K562 (cell line): ENCODE results near the gene TMEM126B. TPM values are rescaled to one million over a fixed set of nuclear protein-coding genes. Genes with fewer than 3 reads are reported as not detected.

ENCODE experiments used
- ATAC-seq: fragments of 200-7000 bp; cut with Tn5 transposase; 3 replicates; pipeline ENCODE4 v1.9.1; 2020; ENCODE audit warnings: moderate library complexity
- BruUV-seq: library from RNA; stranded (reverse); fragments of 400-500 nt; replicated peaks from 2 replicates; lab custom pipeline; 2021; lab: Mats Ljungman, UMichigan
- CTCF ChIA-PET: fragments of 300-600 bp; formaldehyde crosslinking; extraction: SDS; loops from one replicate; lab custom pipeline; 2021; ENCODE audit warnings: low intra/inter-chr PET ratio; lab: Yijun Ruan, JAX
- POLR2A ChIA-PET: fragments of 300-600, 350-650 bp; sonication (Branson Sonifier 250); formaldehyde crosslinking; extraction: SDS; loops from one replicate; lab custom pipeline; 2021; ENCODE audit warnings: antibody characterized with exemption, inconsistent platforms; lab: Yijun Ruan, JAX
- DNase-seq, 4 experiments: peaks; one replicate each; pipeline versions ENCODE4 v3.0.0 to v3.0.0-alpha.2; 2011 to 2018; ENCODE audit warnings: low spot score in 3 of 4, mixed read lengths in 3 of 4; ENCODE audit errors: extremely low read depth in 1 of 4
- FAIRE-seq: peaks from 2 replicates; lab custom pipeline; 2011; peaks lifted over from hg19 to GRCh38; lab: Jason Lieb, UNC
- H2AFZ ChIP-seq: 2 replicates; pipeline ENCODE4 v1.6.0; 2011; ENCODE audit warnings: low read depth, low read length, control low read depth, inconsistent platforms
- H3K27ac ChIP-seq: fragments of 200-600 bp; 3 replicates; pipeline ENCODE4 v1.8.0; 2011; ENCODE audit warnings: low read depth, mild to moderate bottlenecking, control low read depth, inconsistent platforms, low read length, moderate library complexity, mixed read lengths; ENCODE audit errors: extremely low read depth
- H3K27me3 ChIP-seq, 2 experiments: fragments of 300-600 bp in 1 of 2; 2 replicates in 1 of 2; 3 replicates in 1 of 2; pipeline versions ENCODE4 v1.6.0 to v1.8.0; 2011; ENCODE audit warnings: inconsistent platforms in 2 of 2, low read length in 2 of 2, mild to moderate bottlenecking in 1 of 2, mixed read lengths in 1 of 2, moderate library complexity in 1 of 2; ENCODE audit not compliant: control insufficient read depth in 2 of 2, insufficient read depth in 2 of 2
- H3K36me3 ChIP-seq: fragments of 300-600 bp; 3 replicates; pipeline ENCODE4 v1.8.0; 2011; ENCODE audit warnings: mild to moderate bottlenecking, low read length, inconsistent platforms; ENCODE audit not compliant: control insufficient read depth, insufficient read depth
- H3K4me1 ChIP-seq, 2 experiments: fragments of 200-600 bp in 1 of 2; replicated peaks in 1 of 2; 2 replicates in 1 of 2; 3 replicates in 1 of 2; pipeline versions ENCODE4 v1.5.1 to v1.8.0; 2011; ENCODE audit warnings: inconsistent platforms in 2 of 2, low read length in 2 of 2, mild to moderate bottlenecking in 1 of 2, mixed read lengths in 1 of 2, moderate library complexity in 1 of 2; ENCODE audit not compliant: control insufficient read depth in 2 of 2, insufficient read depth in 2 of 2
- H3K4me2 ChIP-seq: 2 replicates; pipeline ENCODE4 v1.6.1; 2011; ENCODE audit warnings: low read length, control low read depth, inconsistent platforms, mixed read lengths; ENCODE audit not compliant: insufficient read depth
- H3K4me3 ChIP-seq: fragments of 200-600 bp; sonication (generic), shearing (Covaris generic); 2 replicates; pipeline ENCODE4 v1.5.1; 2016; ENCODE audit warnings: control low read depth, inconsistent platforms
- H3K79me2 ChIP-seq: fragments of 200-600 bp; 3 replicates; pipeline ENCODE4 v1.8.0; 2011; ENCODE audit warnings: low read length, inconsistent platforms; ENCODE audit not compliant: control insufficient read depth, insufficient read depth
- H3K9ac ChIP-seq, 2 experiments: 2 replicates each; pipeline versions ENCODE4 v1.6.0 to v1.6.1; 2011; ENCODE audit warnings: low read depth in 2 of 2, low read length in 2 of 2, control low read depth in 1 of 2, inconsistent platforms in 1 of 2, mild to moderate bottlenecking in 1 of 2, mixed read lengths in 1 of 2; ENCODE audit not compliant: insufficient read depth in 1 of 2
- H3K9me1 ChIP-seq: one replicate; pipeline ENCODE4 v1.6.0; 2011; ENCODE audit warnings: inconsistent platforms, mild to moderate bottlenecking, low read length, moderate library complexity; ENCODE audit not compliant: control insufficient read depth, insufficient read depth
- H3K9me3 ChIP-seq: replicated peaks from 2 replicates; pipeline ENCODE4 v1.5.1; 2011; ENCODE audit warnings: low read depth, low read length, inconsistent platforms; ENCODE audit not compliant: control insufficient read depth, insufficient read depth
- H4K20me1 ChIP-seq: replicated peaks from 2 replicates; pipeline ENCODE4 v1.6.1; 2011; ENCODE audit warnings: low read length, inconsistent platforms, mixed read lengths; ENCODE audit not compliant: control insufficient read depth, insufficient read depth
- BACH1 ChIP-seq: fragments of 200-800 bp; sonication (Bioruptor generic); IDR thresholded peaks from 2 replicates; pipeline ENCODE4 v1.6.1; 2016; ENCODE audit warnings: missing genetic modification characterization, missing compliant biosample characterization
- CEBPB ChIP-seq: fragments of 450-650 bp; IDR thresholded peaks from 2 replicates; pipeline ENCODE4 v1.6.1; 2016; ENCODE audit warnings: missing genetic modification characterization, missing compliant biosample characterization
- CEBPG ChIP-seq, 3 experiments: fragments of 200-800 bp in 1 of 3; sonication (Bioruptor generic) in 1 of 3; sonication (generic) in 1 of 3; formaldehyde crosslinking in 1 of 3; IDR thresholded peaks in 2 of 3; conservative IDR thresholded peaks in 1 of 3; 2 replicates each; pipeline versions ENCODE4 v1.6.1 to v1.8.0; 2016 to 2022; ENCODE audit warnings: missing compliant biosample characterization in 2 of 3, missing genetic modification characterization in 2 of 3, mild to moderate bottlenecking in 1 of 3, missing genetic modification reagents in 1 of 3
- GATA2 ChIP-seq: sonication (generic); formaldehyde crosslinking; IDR thresholded peaks from 2 replicates; pipeline ENCODE4 v1.4.0; 2020; ENCODE audit warnings: mild to moderate bottlenecking, missing genetic modification reagents
- MXI1 ChIP-seq: IDR thresholded peaks from 2 replicates; pipeline ENCODE4 v1.6.1; 2011; ENCODE audit warnings: low read depth, mild to moderate bottlenecking, improper control_type of control experiment, low read length
- ZNF217 ChIP-seq: sonication (generic); formaldehyde crosslinking; IDR thresholded peaks from 2 replicates; pipeline ENCODE4 v1.8.0; 2022; ENCODE audit warnings: mild to moderate bottlenecking, missing genetic modification reagents
- ZNF444 ChIP-seq: fragments of 250-450 bp; sonication (Bioruptor Pico); IDR thresholded peaks from 2 replicates; pipeline ENCODE4 v1.4.0; 2020; ENCODE audit warnings: mild to moderate bottlenecking, moderate library complexity
- WGBS: fragments of 100-300 bp; shearing (Covaris generic); methylation state at CpG from one replicate; pipeline ENCODE4 v1.1.6; 2016; ENCODE audit warnings: low coverage, mixed read lengths; ENCODE audit not compliant: insufficient coverage; ENCODE audit errors: missing lambda C conversion rate; 5-methylcytosine and 5-hydroxymethylcytosine counted together
- in situ Hi-C: fragments of 300-500 bp; cut with MboI; formaldehyde crosslinking; loops from 4 replicates; pipeline ENCODE4 v1.15.0; 2018; ENCODE audit warnings: inconsistent platforms, mixed read lengths
- intact Hi-C: fragments of 100-400 bp; cut with micrococcal nuclease; formaldehyde crosslinking; loops from 2 replicates; pipeline ENCODE4 v1.14.2; 2022
- polyA plus RNA-seq, 8 experiments: library from polyadenylated mRNA; depleted of rRNA in 4 of 8; stranded (reverse) in 5 of 8; unstranded in 3 of 8; fragments of >200 nt; fragmentation: Nextera tagmentation in 2 of 8; fragmentation: Illumina TruSeq in 1 of 8; extraction: Ambion mirVana in 2 of 8; extraction: Trizol in 1 of 8; gene quantifications; 2 replicates each; pipeline versions ENCODE4 v1.2.1 to v1.2.3, GENCODE V29; 2011 to 2014; ENCODE audit warnings: inconsistent platforms in 1 of 8, missing spikeins in 1 of 8
- total RNA-seq, 7 experiments: library from RNA; depleted of rRNA in 6 of 7; stranded (reverse); fragments of >200 nt in 6 of 7; fragmentation: Illumina TruSeq in 2 of 7; extraction: Trizol in 2 of 7; gene quantifications; 2 replicates each; pipeline versions ENCODE4 v1.2.1 to v1.2.3, GENCODE V29; 2011 to 2021; ENCODE audit warnings: low replicate concordance in 1 of 7
- TF ChIP-seq, protein P1 (sequence below): fragments of 250-450 bp; sonication (Bioruptor Pico); IDR thresholded peaks from 2 replicates; pipeline ENCODE4 v1.4.0; 2020; ENCODE audit warnings: borderline replicate concordance
- TF ChIP-seq, protein P2 (sequence below): fragments of 250-450 bp; sonication (Bioruptor Pico); IDR thresholded peaks from 2 replicates; pipeline ENCODE4 v1.6.1; 2021; ENCODE audit warnings: mild to moderate bottlenecking

The TMEM126B gene
- total and polyA plus RNA-seq, 9 of the 15 experiments (the other 6 are each of a cell fraction or from before 2014, with no cell fraction given): 85.5 to 226 (median 164) TPM

DNA sequence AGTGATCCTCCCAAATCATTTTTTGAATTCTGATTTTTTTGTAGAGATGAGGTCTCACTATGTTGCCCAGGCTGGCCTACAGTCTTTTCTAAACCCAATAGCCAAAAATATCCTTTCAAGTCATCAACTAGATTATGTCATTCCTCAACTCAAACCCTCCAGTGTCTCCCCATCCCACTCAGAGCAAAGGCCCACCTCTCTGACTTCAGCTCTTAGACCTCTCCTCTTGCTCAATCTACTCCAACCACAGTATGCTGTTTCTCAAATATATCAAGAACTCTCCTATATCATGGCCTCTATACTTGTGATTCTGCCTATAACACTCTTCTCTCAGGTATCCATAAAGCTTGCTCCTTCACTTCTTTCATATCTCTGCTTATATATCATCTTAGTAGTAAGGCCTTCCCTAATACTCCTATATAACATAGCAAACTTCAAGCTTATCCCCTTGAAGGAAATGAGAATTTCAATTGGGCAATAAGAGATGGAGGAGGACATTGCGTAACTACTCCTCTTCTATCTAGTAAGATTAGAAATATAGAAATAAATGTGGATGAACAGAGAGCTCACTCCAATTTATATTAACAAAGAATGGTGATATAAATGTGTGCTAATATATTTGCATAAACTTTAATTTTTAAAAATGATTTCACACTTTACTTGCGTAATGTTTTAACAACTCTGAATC is 25.7 kb upstream of the TMEM126B start:
- H3K36me3 ChIP-seq: no peaks in the 10 kb centered on the region
- H3K4me3 ChIP-seq: no peak overlapping the region
- intact Hi-C loops: no loop called here
- 39% methylated on average over 2 of the region's 2 CpGs for WGBS
- no peaks in the 10 kb centered on the region for H3K27me3 ChIP-seq
- H4K20me1 ChIP-seq: no peaks in the 10 kb centered on the region
- TF ChIP-seq GATA2 (CRISPR knock-in tag) (no peak), ZNF444 (CRISPR knock-in tag) (no peak), MXI1 (no peak), CEBPB (tag) (peak; percentile 91), BACH1 (tag) (no peak), CEBPG (CRISPR knock-in tag; IDR thresholded peaks at IDR 0.05) (no peak), CEBPG (tag; conservative IDR thresholded peaks at IDR 0.05 in 1 of 2, IDR thresholded peaks at IDR 0.05 in 1 of 2) (peak; percentile 77 to 91), ZNF217 (no peak)
- TF ChIP-seq, protein P1, sequence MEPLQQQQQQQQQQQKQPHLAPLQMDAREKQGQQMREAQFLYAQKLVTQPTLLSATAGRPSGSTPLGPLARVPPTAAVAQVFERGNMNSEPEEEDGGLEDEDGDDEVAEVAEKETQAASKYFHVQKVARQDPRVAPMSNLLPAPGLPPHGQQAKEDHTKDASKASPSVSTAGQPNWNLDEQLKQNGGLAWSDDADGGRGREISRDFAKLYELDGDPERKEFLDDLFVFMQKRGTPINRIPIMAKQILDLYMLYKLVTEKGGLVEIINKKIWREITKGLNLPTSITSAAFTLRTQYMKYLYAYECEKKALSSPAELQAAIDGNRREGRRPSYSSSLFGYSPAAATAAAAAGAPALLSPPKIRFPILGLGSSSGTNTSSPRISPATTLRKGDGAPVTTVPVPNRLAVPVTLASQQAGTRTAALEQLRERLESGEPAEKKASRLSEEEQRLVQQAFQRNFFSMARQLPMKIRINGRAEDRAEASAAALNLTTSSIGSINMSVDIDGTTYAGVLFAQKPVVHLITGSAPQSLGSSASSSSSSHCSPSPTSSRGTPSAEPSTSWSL (CRISPR knock-in tag): no peak
- TF ChIP-seq, protein P2, sequence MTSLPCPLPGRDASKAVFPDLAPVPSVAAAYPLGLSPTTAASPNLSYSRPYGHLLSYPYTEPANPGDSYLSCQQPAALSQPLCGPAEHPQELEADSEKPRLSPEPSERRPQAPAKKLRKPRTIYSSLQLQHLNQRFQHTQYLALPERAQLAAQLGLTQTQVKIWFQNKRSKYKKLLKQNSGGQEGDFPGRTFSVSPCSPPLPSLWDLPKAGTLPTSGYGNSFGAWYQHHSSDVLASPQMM (CRISPR knock-in tag): no peak
- H3K9me1 ChIP-seq: no peaks in the 10 kb centered on the region
- no TSS peak for BruUV-seq
- no peak overlapping the region for H3K27ac ChIP-seq
- FAIRE-seq (no peak), ATAC-seq (no peak), DNase-seq (no peak)
- H2AFZ ChIP-seq: no peak overlapping the region
- in situ Hi-C loops: loop anchor here (10.0 kb wide), 1 partner anchor 692 kb away; no protein-coding TSS in a partner anchor
- ChIA-PET POLR2A (no interaction called here), CTCF (no interaction called here)
- no peak overlapping the region for H3K9ac ChIP-seq
- no peaks in the 10 kb centered on the region; a peak in 2 of 5 replicates for H3K4me1 ChIP-seq
- no peaks in the 10 kb centered on the region for H3K79me2 ChIP-seq
- no peak overlapping the region for H3K4me2 ChIP-seq
- 0 out of 2 replicates have a peak, but pooled peaks cover 4% of the 10 kb centered on the region for H3K9me3 ChIP-seq
